Heart left ventricle (tissue), 13 donors: Measurements from ENCODE around the gene NRDE2.

Experiments
- POLR2A ChIP-seq, 2 donors: fragments of 450-650 bp; IDR thresholded peaks; one replicate each; pipeline ENCODE4 v1.6.1; 2017; ENCODE audit warnings: antibody characterized with exemption in 2 of 2, mild to moderate bottlenecking in 2 of 2, moderate library complexity in 2 of 2
- TF ChIP-seq, protein P1 (sequence below), 12 donors: fragments of 200-600 bp; sonication (generic) in 4 of 12; IDR thresholded peaks; one replicate each; pipeline versions ENCODE4 v1.5.0 to v1.8.0; 2018 to 2022; ENCODE audit warnings: antibody characterized with exemption in 12 of 12, mild to moderate bottlenecking in 5 of 12
- donor health status: ischemic (EF 13 %, LVEDD 7.1; RV severe dilation, severe dysfunction).
- donor health status: DM: no; HTN: yes; CAD: no.
- donor health status: DM: no; HTN: no; CAD: no.
- donor health status: ischemic (EF 25% LVEDD 6.9; RV normal size, moderate dysfunction).
- donor health status: ischemic (EF 25% LVEDD 5.7; RV mildly dilated, moderate dysfunction).
- donor health status: ischemic (EF 35%, LVEDD 5.7; RV mildly dilated, moderate dysfunction).
- donor health status: nonischemic (EF 11% LVEDD 7.7; RV severe dilation, severe dysfunction).
- donor health status: DM: yes; HTN: yes; CAD: no.
- donor health status: PGD.
- donor health status: ischemic (EF 29% LVEDD 5.4; RV normal size, mild dysfunction).
- donor health status: nonischemic (EF 23%, LVEDD 6.1; RV moderate dilation, normal function).

- TF ChIP-seq POLR2A (IDR thresholded peaks at IDR 0.05), result no peak
- TF ChIP-seq, protein P1, sequence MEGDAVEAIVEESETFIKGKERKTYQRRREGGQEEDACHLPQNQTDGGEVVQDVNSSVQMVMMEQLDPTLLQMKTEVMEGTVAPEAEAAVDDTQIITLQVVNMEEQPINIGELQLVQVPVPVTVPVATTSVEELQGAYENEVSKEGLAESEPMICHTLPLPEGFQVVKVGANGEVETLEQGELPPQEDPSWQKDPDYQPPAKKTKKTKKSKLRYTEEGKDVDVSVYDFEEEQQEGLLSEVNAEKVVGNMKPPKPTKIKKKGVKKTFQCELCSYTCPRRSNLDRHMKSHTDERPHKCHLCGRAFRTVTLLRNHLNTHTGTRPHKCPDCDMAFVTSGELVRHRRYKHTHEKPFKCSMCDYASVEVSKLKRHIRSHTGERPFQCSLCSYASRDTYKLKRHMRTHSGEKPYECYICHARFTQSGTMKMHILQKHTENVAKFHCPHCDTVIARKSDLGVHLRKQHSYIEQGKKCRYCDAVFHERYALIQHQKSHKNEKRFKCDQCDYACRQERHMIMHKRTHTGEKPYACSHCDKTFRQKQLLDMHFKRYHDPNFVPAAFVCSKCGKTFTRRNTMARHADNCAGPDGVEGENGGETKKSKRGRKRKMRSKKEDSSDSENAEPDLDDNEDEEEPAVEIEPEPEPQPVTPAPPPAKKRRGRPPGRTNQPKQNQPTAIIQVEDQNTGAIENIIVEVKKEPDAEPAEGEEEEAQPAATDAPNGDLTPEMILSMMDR (IDR thresholded peaks at IDR 0.05), result peak; percentile 77 to 99 (median 89)
Observed at GRCh38 chr14:90235179-90235976, 96.4 kb downstream of the NRDE2 start.
